H9 (cell line): ENCODE results near the gene LDLRAD4. TPM values are rescaled to one million over a fixed set of nuclear protein-coding genes. Genes with fewer than 3 reads are reported as not detected.

Source experiments
- DNase-seq: peaks from one replicate; pipeline ENCODE4 v3.0.0-alpha.2; 2017
- H2AFZ ChIP-seq: one replicate; pipeline ENCODE4 v1.6.1; 2013; ENCODE audit warnings: mild to moderate bottlenecking, low read length, control low read depth, moderate library complexity
- H2AK5ac ChIP-seq: 2 replicates; pipeline ENCODE4 v1.6.1; 2013; ENCODE audit warnings: low read length, control low read depth, mixed read lengths; ENCODE audit not compliant: insufficient read length
- H2BK120ac ChIP-seq: one replicate; pipeline ENCODE4 v1.6.1; 2013; ENCODE audit warnings: low read depth, mild to moderate bottlenecking, low read length, control low read depth, inconsistent platforms; ENCODE audit not compliant: poor library complexity, severe bottlenecking
- H2BK12ac ChIP-seq: 2 replicates; pipeline ENCODE4 v1.6.1; 2013; ENCODE audit warnings: low read length, control low read depth, mixed read lengths, low read depth; ENCODE audit not compliant: insufficient read length
- H2BK15ac ChIP-seq: 2 replicates; pipeline ENCODE4 v1.6.1; 2013; ENCODE audit warnings: low read depth, low read length, control low read depth
- H2BK20ac ChIP-seq: one replicate; pipeline ENCODE4 v1.6.1; 2013; ENCODE audit warnings: low read depth, mild to moderate bottlenecking, low read length, control low read depth, inconsistent platforms; ENCODE audit not compliant: poor library complexity, severe bottlenecking
- H2BK5ac ChIP-seq: 2 replicates; pipeline ENCODE4 v1.6.1; 2013; ENCODE audit warnings: low read length, control low read depth, mixed read lengths; ENCODE audit not compliant: insufficient read length
- H3K14ac ChIP-seq: 2 replicates; pipeline ENCODE4 v1.6.1; 2013; ENCODE audit warnings: low read length, control low read depth; ENCODE audit not compliant: insufficient read depth
- H3K18ac ChIP-seq: 2 replicates; pipeline ENCODE4 v1.6.1; 2013; ENCODE audit warnings: low read depth, mild to moderate bottlenecking, mixed read lengths, low read length, control low read depth; ENCODE audit not compliant: insufficient read length
- H3K23ac ChIP-seq: 2 replicates; pipeline ENCODE4 v1.6.1; 2013; ENCODE audit warnings: low read length, control low read depth, mixed read lengths, low read depth; ENCODE audit not compliant: insufficient read length
- H3K23me2 ChIP-seq: 2 replicates; pipeline ENCODE4 v1.6.1; 2013; ENCODE audit warnings: low read depth, mild to moderate bottlenecking, mixed read lengths, low read length, control low read depth; ENCODE audit not compliant: insufficient read length, poor library complexity, severe bottlenecking
- H3K27ac ChIP-seq: 2 replicates; pipeline ENCODE4 v1.5.1; 2013; ENCODE audit warnings: low read length, control low read depth, mixed read lengths, low read depth; ENCODE audit not compliant: insufficient read length
- H3K27me3 ChIP-seq: 2 replicates; pipeline ENCODE4 v1.6.1; 2013; ENCODE audit warnings: low read length, control low read depth, inconsistent platforms; ENCODE audit not compliant: insufficient read depth
- H3K4ac ChIP-seq: 2 replicates; pipeline ENCODE4 v1.6.1; 2013; ENCODE audit warnings: low read depth, mild to moderate bottlenecking, control low read depth, inconsistent platforms, low read length, moderate library complexity
- H3K4me1 ChIP-seq: 2 replicates; pipeline ENCODE4 v1.6.1; 2013; ENCODE audit warnings: low read length, control low read depth, inconsistent platforms; ENCODE audit not compliant: insufficient read depth
- H3K4me2 ChIP-seq: 2 replicates; pipeline ENCODE4 v1.6.1; 2013; ENCODE audit warnings: low read length, control low read depth, mixed read lengths; ENCODE audit not compliant: insufficient read length, insufficient read depth
- H3K56ac ChIP-seq: 2 replicates; pipeline ENCODE4 v1.6.1; 2013; ENCODE audit warnings: low read depth, mild to moderate bottlenecking, mixed read lengths, low read length, control low read depth; ENCODE audit not compliant: insufficient read length
- H3K79me1 ChIP-seq: 2 replicates; pipeline ENCODE4 v1.6.1; 2013; ENCODE audit warnings: low read depth, mild to moderate bottlenecking, moderate library complexity, low read length, control low read depth, inconsistent platforms; ENCODE audit not compliant: insufficient read depth, poor library complexity, severe bottlenecking
- H3K79me2 ChIP-seq: 2 replicates; pipeline ENCODE4 v1.6.1; 2013; ENCODE audit warnings: low read length, control low read depth, inconsistent platforms; ENCODE audit not compliant: insufficient read depth
- H3K9ac ChIP-seq: 2 replicates; pipeline ENCODE4 v1.6.1; 2013; ENCODE audit warnings: low read length, control low read depth, mixed read lengths; ENCODE audit not compliant: insufficient read length; ENCODE audit errors: extremely low read depth
- H3K9me3 ChIP-seq: one replicate; pipeline ENCODE4 v1.6.1; 2013; ENCODE audit warnings: low read depth, low read length, inconsistent platforms; ENCODE audit not compliant: control insufficient read depth
- H3T11ph ChIP-seq: one replicate; pipeline ENCODE4 v1.6.1; 2013; ENCODE audit warnings: mild to moderate bottlenecking, low read length, control low read depth, inconsistent platforms
- H4K20me1 ChIP-seq: one replicate; pipeline ENCODE4 v1.6.1; 2013; ENCODE audit not compliant: control insufficient read depth, insufficient read length, insufficient read depth
- H4K5ac ChIP-seq: 2 replicates; pipeline ENCODE4 v1.6.1; 2013; ENCODE audit warnings: low read depth, mild to moderate bottlenecking, mixed read lengths, low read length, control low read depth; ENCODE audit not compliant: insufficient read length
- H4K8ac ChIP-seq: replicated peaks from 2 replicates; pipeline ENCODE4 v1.6.1; 2013; ENCODE audit warnings: low read length, control low read depth, mixed read lengths, low read depth; ENCODE audit not compliant: insufficient read length
- H4K91ac ChIP-seq: 2 replicates; pipeline ENCODE4 v1.6.1; 2013; ENCODE audit warnings: low read depth, mild to moderate bottlenecking, moderate library complexity, mixed read lengths, low read length, control low read depth; ENCODE audit not compliant: insufficient read length
- H3K27ac Mint-ChIP-seq, 3 experiments: 2 replicates in 2 of 3; 3 replicates in 1 of 3; pipeline ENCODE4 v1.8.0; 2020 to 2021; ENCODE audit warnings: mixed read lengths in 3 of 3, mild to moderate bottlenecking in 1 of 3, moderate library complexity in 1 of 3
- H3K27me3 Mint-ChIP-seq: 2 replicates; pipeline ENCODE4 v1.8.0; 2021; ENCODE audit warnings: low read depth, mild to moderate bottlenecking, moderate library complexity, mixed read lengths
- H3K36me3 Mint-ChIP-seq, 3 experiments: 2 replicates in 2 of 3; 3 replicates in 1 of 3; pipeline ENCODE4 v1.8.0; 2020 to 2021; ENCODE audit warnings: low read depth in 3 of 3, mixed read lengths in 3 of 3; ENCODE audit not compliant: insufficient read depth in 1 of 3
- H3K4me1 Mint-ChIP-seq, 2 experiments: 2 replicates each; pipeline ENCODE4 v1.8.0; 2020; ENCODE audit warnings: mixed read lengths in 2 of 2
- H3K4me3 Mint-ChIP-seq, 2 experiments: 2 replicates in 1 of 2; 3 replicates in 1 of 2; pipeline ENCODE4 v1.8.0; 2020 to 2021; ENCODE audit warnings: mild to moderate bottlenecking in 2 of 2, mixed read lengths in 2 of 2, moderate library complexity in 1 of 2
- H3K9me3 Mint-ChIP-seq, 2 experiments: 2 replicates in 1 of 2; 3 replicates in 1 of 2; pipeline ENCODE4 v1.8.0; 2020; ENCODE audit warnings: mild to moderate bottlenecking in 2 of 2, mixed read lengths in 2 of 2, moderate library complexity in 1 of 2
- CTCF ChIP-seq: fragments of 200-600 bp; sonication (generic); conservative IDR thresholded peaks from 3 replicates; pipeline ENCODE4 v1.8.0; 2021; ENCODE audit warnings: antibody characterized with exemption, mild to moderate bottlenecking
- WGBS: extraction: QIAGEN DNeasy Blood & Tissue Kit; methylation state at CpG from one replicate; pipeline ENCODE4 v1.1.7; 2013; ENCODE audit warnings: missing lambda C conversion rate, low lambda C conversion rate, mixed read lengths; ENCODE audit not compliant: insufficient read length; ENCODE audit errors: extremely low coverage; 5-methylcytosine and 5-hydroxymethylcytosine counted together
- total RNA-seq: library from RNA; stranded (reverse); gene quantifications from 2 replicates; pipeline ENCODE4 v1.2.1, GENCODE V29; 2021

Gene LDLRAD4
- total RNA-seq, 1 experiment from 2014 or later = 3.9 TPM

GRCh38 chr18:13313006-13313686 lies 94.6 kb downstream of the LDLRAD4 start:
- Histone ChIP-seq H4K20me1 (no peaks in the 10 kb centered on the region), H3K23ac (no peak overlapping the region), H2BK12ac (no peak overlapping the region), H3K9me3 (no peaks in the 10 kb centered on the region), H2BK120ac (no peak overlapping the region), H4K8ac (no peak overlapping the region), H3K79me1 (no peaks in the 10 kb centered on the region), H3K27me3 (0 out of 2 replicates have a peak, but pooled peaks cover 2% of the 10 kb centered on the region), H3K9ac (no peak overlapping the region), H3K4me2 (no peak overlapping the region), H4K91ac (no peak overlapping the region), H3T11ph (no peak overlapping the region), H3K14ac (no peak overlapping the region), H3K4ac (no peak overlapping the region), H2BK15ac (no peak overlapping the region), H3K18ac (no peak overlapping the region), H3K4me1 (no peaks in the 10 kb centered on the region), H2BK5ac (no peak overlapping the region), H3K56ac (no peak overlapping the region), H3K23me2 (no peaks in the 10 kb centered on the region), H2AK5ac (no peak overlapping the region), H3K27ac (no peak overlapping the region), H3K79me2 (no peaks in the 10 kb centered on the region), H2AFZ (no peak overlapping the region), H4K5ac (no peak overlapping the region), H2BK20ac (no peak overlapping the region)
- Mint-ChIP-seq H3K27ac (no peak overlapping the region), H3K36me3 (peaks cover 10 to 23% (median 18%) of the 10 kb centered on the region in 3 experiments; a peak in 6 of 7 replicates), H3K27me3 (peaks cover 4% of the 10 kb centered on the region), H3K4me1 (no peaks in the 10 kb centered on the region), H3K9me3 (peaks cover 21 to 26% of the 10 kb centered on the region in 2 experiments), H3K4me3 (no peak overlapping the region)
- no CpG with 5 or more reads among the region's 19 CpGs for WGBS
- no peak for TF ChIP-seq CTCF
- DNase-seq = no peak
